Umbilical cord (tissue), 2 donors: Measurements from ENCODE around the gene PPP1R15B. TPM values are rescaled to one million over a fixed set of nuclear protein-coding genes. Genes with fewer than 3 reads are reported as not detected.
A peak's percentile ranks its signal among the peaks of the same experiment; 100 is the strongest.

Experiments used
- DNase-seq: peaks from one replicate; pipeline ENCODE4 v3.0.0-alpha.2; 2015; ENCODE audit warnings: low spot score
- total RNA-seq: library from RNA; depleted of rRNA; stranded (reverse); fragments of >200 nt; gene quantifications from one replicate; pipeline ENCODE4 v1.2.3, GENCODE V29; 2014; ENCODE audit warnings: low replicate concordance; ENCODE audit not compliant: insufficient read depth

PPP1R15B gene
- total RNA-seq, 1 donor from 2014 or later, result 42.4 TPM

GRCh38 chr1:204367193-204367858 is 44.3 kb downstream of the PPP1R15B start:
- DNase-seq, result no peak

DNA sequence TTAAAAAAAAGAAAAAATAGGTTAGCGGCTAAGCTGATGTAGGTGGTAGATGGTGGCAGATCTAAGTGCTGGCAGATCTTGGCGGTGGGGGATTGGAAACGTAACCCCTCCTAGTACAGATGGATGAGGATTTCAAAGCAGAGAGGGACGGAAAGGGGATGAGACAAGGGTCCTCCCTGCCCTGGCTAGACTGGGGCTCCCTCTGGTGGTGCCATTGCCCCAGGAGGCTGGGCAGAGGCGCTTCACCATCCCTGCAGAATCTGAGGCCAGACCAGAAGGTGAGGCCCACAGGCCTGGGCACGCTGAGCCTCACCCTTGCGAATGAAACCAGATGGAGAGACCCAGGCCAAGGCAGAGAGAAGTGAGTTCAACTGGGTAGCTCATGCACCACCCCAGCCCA is 44.9 kb downstream of the PPP1R15B start:
- no peak for DNase-seq

DNA sequence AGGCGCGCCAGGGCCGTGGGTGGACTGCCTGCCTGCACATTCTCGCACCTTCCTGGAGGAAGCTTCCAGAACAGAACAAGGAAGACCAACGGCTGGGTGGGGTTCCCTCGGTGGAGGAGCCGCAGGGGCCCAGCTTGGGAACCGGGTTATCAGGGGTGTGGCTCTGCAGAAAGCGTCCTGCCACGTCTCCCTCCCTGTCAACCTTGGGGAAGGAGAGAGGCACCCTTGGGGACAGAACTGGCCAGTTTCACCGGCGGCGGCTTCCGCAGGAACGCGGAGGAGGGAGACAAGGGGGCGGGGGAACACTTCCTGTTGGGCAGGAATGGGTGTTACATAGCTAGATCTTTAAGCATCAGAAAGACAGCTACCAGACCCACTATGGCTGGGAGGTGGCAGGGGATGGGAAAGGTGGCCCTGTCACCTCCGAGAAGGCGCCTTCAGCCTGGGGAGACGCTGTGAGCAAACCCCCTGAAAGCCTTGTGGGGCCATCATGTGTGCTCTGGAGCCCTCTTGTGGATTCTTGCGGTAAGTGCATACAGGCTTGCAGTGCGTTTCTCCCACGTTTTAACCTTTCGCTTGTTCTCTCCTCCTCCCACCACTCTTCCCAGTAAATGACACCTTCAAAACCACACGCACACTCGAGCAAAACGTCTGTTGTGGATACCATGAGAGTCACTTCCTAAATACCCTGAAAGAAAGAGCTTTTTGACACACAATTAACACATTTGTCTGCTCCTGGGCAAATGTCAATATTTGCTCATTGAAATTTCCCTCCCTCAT is 48.1 kb downstream of the PPP1R15B start:
- DNase-seq, result peak; percentile 88

GRCh38 chr1:204362984-204363334 is 48.7 kb downstream of the PPP1R15B start:
- no peak for DNase-seq

DNA sequence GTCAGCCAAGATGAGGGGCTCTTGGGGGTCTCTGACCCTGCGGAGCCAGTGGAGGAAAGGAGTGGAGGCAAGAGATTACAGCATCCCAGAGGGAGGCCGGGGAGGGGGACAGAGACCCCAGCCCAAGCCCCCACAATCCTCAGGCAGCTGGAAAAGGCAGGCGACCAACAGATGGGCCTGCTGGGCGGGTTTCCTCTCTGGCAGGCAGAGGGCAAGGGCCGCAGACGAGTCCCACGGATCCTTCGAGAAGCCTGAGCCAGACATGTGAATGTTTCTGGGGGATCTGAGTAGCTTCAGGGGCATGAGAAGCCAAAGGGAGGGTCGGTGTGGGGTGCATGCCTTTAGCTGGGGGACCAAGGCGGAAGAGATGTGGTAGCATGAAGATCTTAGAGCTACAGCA is 49.8 kb downstream of the PPP1R15B start:
- no peak for DNase-seq

DNA sequence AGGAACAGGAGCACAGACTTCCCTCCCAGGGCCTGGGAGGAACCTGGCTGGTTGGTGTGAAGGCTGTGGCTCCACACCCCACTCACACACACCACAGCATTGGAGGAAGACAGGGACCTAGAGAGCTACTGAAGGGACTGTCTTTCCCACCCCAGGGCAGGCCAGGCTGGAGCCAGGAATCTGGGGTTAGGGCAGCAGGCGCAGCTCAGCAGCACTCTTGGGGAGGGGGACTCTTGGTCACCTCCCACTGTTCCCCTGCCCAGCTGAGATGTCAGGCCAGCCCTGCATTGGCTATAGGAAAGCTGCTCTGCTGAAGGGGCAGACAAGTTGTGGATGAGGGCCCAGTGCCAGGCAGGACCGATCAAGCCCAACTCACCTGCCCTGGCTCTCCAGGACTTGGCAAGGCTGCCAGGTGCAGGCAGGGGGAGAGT is 50.3 kb downstream of the PPP1R15B start:
- DNase-seq, result no peak

GRCh38 chr1:204360314-204360713 is 51.3 kb downstream of the PPP1R15B start:
- DNase-seq, result no peak

DNA sequence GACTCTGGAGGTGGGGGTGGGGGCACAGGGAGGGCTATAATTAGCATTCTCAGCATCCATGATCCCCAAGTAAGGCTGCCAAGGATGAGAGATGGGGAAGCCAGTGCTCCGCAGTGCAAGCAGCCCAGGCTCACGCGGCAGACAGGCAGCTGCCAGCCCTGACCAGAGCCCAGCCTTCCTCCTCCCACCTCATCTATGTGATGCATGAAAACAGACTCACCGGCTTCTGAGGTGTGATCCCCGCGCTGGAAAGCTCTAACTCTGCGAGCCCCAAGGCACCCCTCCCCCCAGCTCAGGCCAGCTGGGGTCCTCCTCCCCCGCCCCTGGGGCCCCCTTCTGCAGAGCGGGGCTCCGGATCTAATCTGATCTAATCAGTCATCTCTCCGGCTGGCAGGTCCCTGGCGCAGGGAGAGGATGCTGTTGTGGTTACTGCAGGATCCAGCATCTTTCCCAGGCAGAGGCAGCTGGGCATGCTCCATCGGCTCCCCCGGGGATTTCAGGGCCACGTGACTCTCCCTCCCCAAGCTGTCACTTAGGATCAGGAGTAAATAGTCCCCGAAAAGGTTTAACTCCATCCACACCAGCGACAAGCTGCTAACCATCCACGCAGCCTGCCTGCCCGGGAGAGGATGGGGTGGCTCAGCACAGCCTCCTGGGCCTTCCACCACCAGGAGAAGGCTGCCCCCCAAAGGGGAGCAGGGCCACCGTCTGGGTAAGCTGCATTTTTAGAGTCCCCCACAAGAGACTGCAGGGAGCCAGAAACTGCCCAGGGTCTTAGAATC is 52.0 kb downstream of the PPP1R15B start, which contains the start of gene PLEKHA6:
TSS of gene PLEKHA6 (minus strand) at position 456 of the 782 bp plus-strand sequence. CDS start 86,202 bp downstream, outside the sequence.
- peak; percentile 83 for DNase-seq

GRCh38 chr1:204359131-204359473 is 52.5 kb downstream of the PPP1R15B start:
- DNase-seq, result no peak

GRCh38 chr1:204358605-204359004 is 53.0 kb downstream of the PPP1R15B start:
- DNase-seq, result no peak

DNA sequence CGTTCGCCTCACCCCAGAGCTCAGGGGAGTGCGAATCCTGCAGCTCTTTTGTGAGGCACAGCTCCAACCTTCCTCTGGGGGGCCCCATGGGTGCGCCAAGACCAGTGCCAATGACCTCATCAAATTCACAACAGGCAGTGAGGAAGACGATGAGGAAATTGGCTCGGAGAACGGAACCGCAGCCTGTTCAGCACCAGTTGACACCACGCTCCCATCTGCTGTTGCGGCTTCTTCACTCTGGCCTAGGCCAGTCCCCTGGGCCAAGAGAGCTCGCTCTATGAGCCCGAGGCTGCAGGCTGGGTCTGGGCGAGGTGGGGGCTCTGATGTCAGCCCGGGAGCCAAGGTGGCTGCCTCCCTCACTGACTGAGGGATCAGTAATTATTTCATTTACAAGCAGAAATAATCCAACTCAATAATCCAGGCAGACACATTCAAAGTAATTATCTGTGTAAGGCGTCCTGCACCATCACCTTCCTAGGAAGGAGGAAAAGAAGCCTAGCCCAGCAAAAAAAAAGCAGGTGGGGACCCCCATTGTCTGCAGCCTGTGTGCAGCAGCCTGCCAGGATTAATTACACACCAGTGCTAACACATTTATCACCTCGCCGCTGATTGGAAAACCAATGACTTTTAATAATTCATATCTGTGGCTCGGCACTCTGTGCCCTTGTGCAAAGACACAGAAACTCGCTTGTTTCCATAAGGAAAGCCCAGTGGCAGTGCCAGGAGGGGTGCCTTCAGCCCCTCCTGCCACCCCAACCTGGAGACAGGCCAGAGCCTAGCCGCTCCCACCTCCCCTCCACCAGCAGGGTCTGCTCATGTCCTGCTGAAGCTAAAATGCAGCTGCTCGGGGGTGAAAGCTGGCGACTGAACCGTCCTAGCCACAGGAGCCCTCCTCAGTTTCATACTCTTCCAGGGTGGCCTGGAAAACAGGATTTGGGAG is 53.8 kb downstream of the PPP1R15B start:
- DNase-seq, result peak; percentile 60

DNA sequence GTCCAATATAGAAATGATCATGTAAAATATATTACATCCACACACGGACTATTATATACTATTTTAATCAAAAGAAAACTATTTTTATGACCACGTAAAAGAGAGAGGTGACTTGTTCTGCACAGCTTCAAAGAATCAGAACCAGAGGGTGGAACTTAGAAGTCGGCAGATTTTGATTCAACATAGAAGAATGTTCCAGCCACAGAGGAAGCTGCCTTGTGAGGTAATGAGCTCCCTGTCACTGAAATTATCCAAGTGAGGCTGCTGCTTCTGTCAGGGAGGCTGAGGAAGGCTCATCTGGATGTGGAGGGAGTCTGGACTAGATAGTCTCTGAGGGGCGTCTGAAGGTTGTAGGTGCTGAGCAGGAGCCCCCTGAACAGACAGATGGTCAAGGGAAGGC is 54.6 kb downstream of the PPP1R15B start:
- DNase-seq, result no peak

GRCh38 chr1:204355913-204356312 is 55.7 kb downstream of the PPP1R15B start:
- no peak for DNase-seq

DNA sequence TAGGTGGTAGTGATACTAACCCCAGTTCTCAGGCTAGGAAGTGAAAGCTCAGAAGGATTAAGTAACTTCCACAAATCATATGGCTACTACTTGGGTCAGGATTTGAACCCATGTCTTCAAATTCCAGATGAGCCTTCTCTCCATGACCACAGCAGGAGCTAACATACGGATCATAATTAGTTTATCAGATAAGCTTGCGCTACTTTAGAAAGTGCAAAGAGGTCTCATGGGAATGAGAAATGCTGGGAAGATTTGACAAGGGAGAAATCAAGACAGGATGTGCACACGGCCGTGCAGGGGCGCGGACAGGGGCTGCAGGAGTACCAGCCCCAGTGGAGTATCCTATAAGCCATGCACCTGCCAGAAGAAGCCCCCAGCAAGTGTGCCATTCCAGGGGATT is 57.0 kb downstream of the PPP1R15B start:
- no peak for DNase-seq

Other genes with a start within 250 kb of the PPP1R15B start
- gene REN, start 245.5 kb downstream of the PPP1R15B start, total RNA-seq, result not detected
- gene KISS1, start 215.3 kb downstream of the PPP1R15B start, total RNA-seq, result not detected
- gene GOLT1A, start 197.8 kb downstream of the PPP1R15B start, total RNA-seq, result not detected
- 4.3 TPM for gene PLEKHA6, start 51.9 kb downstream of the PPP1R15B start, total RNA-seq
- 7.7 TPM for gene PIK3C2B, start 83.0 kb upstream of the PPP1R15B start, total RNA-seq
- gene MDM4, start 104.6 kb upstream of the PPP1R15B start, total RNA-seq, result 58.7 TPM